Measurements from ENCODE around the gene FASLG. TPM values are rescaled to one million over a fixed set of nuclear protein-coding genes. Genes with fewer than 3 reads are reported as not detected.

FASLG gene
- total and polyA plus RNA-seq, 8 donors: 0.21 to 1.4 (median 0.55) TPM; not detected in 1

DNA sequence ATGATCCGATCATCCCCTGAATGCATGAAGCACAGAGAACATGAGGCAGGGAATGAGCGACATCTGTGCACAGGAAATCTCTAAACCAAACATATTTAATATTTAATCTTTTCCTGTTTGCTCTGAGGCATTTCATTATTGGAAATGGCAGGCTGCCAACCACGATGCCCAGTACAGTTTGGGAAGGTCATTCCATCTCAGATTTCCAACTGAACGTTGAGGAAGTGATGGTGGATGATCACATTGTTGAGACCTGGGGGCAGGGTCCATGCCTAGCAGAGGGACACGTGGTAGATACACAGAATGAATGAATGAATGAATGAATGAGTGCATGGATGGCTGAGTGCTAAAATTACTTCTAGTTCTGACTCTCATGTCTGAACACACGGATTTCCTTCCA is 15.9 kb upstream of the FASLG start:
- Histone ChIP-seq H3K4me1 (peaks cover 0 to 11% of the 10 kb centered on the region in 2 donors), H3K9me3 (no peaks in the 10 kb centered on the region), H3K36me3 (no peaks in the 10 kb centered on the region), H3K27ac (no peak overlapping the region), H3K27me3 (no peaks in the 10 kb centered on the region), H3K4me3 (no peak overlapping the region)
- TF ChIP-seq, protein P1, sequence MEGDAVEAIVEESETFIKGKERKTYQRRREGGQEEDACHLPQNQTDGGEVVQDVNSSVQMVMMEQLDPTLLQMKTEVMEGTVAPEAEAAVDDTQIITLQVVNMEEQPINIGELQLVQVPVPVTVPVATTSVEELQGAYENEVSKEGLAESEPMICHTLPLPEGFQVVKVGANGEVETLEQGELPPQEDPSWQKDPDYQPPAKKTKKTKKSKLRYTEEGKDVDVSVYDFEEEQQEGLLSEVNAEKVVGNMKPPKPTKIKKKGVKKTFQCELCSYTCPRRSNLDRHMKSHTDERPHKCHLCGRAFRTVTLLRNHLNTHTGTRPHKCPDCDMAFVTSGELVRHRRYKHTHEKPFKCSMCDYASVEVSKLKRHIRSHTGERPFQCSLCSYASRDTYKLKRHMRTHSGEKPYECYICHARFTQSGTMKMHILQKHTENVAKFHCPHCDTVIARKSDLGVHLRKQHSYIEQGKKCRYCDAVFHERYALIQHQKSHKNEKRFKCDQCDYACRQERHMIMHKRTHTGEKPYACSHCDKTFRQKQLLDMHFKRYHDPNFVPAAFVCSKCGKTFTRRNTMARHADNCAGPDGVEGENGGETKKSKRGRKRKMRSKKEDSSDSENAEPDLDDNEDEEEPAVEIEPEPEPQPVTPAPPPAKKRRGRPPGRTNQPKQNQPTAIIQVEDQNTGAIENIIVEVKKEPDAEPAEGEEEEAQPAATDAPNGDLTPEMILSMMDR (IDR thresholded peaks at IDR 0.05): no peak
- DNase-seq (no peak), ATAC-seq (no peak)
- intact Hi-C loops (cut with DNase I): no loop called here

DNA sequence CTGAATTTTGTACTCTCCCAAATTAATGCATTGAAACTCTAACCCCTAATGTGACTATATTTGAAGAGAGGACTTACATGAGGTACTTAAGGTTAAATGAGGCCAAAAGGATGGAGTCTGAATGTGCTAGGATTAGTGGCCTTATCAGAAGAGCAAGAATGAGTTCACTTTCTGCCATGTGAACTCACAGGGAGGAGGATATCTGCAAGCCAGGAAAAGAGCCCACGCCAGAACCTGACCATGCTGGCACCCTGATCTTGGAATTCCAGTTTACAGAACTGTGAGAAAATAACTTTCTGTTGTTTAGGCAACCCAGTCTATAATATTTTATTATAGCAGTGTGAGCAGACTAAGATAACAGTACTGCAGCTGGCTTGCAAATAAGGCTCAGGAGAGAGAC is 12.2 kb upstream of the FASLG start:
- Histone ChIP-seq H3K27ac (no peak overlapping the region), H3K4me3 (no peak overlapping the region), H3K9me3 (no peaks in the 10 kb centered on the region), H3K36me3 (no peaks in the 10 kb centered on the region), H3K4me1 (peaks cover 0 to 11% of the 10 kb centered on the region in 2 donors), H3K27me3 (no peaks in the 10 kb centered on the region)
- ATAC-seq: no peak
- intact Hi-C loops (cut with DNase I): no loop called here
- DNase-seq: no peak
- TF ChIP-seq, protein P1 (IDR thresholded peaks at IDR 0.05): no peak

DNA sequence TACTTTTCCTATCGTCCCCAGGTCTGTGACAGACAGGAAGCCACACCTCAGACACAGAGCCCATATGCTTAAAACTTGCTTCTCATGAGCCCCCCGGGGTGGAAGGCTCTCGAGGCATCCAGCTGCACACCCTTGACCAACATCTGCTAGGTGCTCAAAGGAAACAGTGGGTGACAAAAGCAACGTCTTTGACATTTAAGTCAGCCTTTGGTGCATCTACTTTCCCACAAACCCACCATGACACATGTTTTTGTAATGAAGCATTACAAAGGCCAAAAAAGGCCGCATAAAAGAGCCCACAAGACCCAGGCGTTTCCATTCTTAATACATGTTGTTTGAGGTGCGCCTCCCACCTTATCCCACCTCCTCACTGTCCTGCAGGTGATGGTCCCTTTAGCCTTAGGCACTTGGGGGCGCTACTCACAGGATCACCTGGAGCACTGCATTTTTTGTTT is 11.8 kb upstream of the FASLG start:
- DNase-seq: no peak
- Histone ChIP-seq H3K4me1 (peaks cover 0 to 11% of the 10 kb centered on the region in 2 donors), H3K4me3 (no peak overlapping the region), H3K36me3 (no peaks in the 10 kb centered on the region), H3K27me3 (no peaks in the 10 kb centered on the region), H3K27ac (no peak overlapping the region), H3K9me3 (no peaks in the 10 kb centered on the region)
- intact Hi-C loops (cut with DNase I): no loop called here
- no peak for ATAC-seq
- TF ChIP-seq, protein P1 (IDR thresholded peaks at IDR 0.05): no peak

DNA sequence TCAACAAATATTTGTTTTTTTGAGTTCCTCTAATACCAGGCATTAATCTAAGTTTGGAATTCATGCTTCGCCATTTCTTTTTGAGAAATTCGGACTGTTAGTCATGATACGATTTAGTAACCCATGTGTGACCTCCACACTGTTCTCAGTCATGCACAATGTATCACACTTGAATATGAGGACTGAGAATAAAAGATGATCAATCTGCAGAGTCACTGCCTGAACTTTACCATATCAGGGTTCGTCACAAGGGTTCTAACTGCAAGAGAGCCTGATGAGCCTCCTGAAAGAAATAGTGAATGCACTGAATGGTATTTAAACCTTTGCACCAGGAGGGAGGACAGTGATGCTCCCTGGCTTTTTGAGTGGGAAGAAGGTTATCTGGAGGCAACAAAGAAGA is 10.9 kb upstream of the FASLG start:
- H3K4me1 ChIP-seq: peaks cover 0 to 8% of the 10 kb centered on the region in 2 donors
- TF ChIP-seq, protein P1 (IDR thresholded peaks at IDR 0.05): no peak
- no peak overlapping the region for H3K27ac ChIP-seq
- H3K4me3 ChIP-seq: no peak overlapping the region
- DNase-seq: no peak
- no peaks in the 10 kb centered on the region for H3K27me3 ChIP-seq
- no peaks in the 10 kb centered on the region for H3K36me3 ChIP-seq
- ATAC-seq: no peak
- H3K9me3 ChIP-seq: no peaks in the 10 kb centered on the region
- intact Hi-C loops (cut with DNase I): no loop called here

DNA sequence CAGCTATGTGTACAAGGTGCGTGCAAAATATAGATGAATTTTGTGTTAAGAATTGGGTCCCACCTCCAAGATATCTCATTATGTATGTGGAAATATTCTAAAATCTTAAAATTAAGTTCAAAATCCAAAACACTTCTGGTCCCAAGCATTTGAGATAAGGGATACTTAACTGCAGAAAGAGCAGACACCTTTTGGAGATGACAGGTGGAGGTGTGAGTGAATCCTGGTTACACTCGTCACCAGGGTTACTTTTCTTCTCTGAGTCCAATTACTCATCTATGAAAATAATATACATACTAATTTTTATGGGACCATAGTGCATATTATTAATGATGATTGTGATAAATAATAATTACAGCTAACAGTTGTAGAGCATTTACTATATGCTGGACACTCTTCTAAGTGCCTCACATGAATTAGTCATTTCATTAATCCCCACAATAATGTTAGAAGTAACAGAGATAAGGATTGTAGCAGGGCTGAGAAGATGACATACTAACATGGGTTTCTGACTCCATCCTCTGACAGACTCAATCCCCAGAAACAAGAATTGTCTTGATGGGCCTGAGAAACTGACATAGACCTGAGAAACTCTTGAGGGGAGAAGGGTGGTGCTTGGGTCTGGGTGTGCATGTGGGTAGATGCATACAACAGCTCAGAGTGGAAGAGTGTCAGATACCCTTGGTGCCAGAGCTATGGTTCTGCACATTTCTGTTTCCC is 8.3 kb upstream of the FASLG start:
- H3K9me3 ChIP-seq: no peaks in the 10 kb centered on the region
- H3K27me3 ChIP-seq: no peaks in the 10 kb centered on the region
- no peak overlapping the region for H3K4me3 ChIP-seq
- no peaks in the 10 kb centered on the region for H3K4me1 ChIP-seq
- ATAC-seq: no peak
- no peak for DNase-seq
- H3K36me3 ChIP-seq: no peaks in the 10 kb centered on the region
- intact Hi-C loops (cut with DNase I): no loop called here
- H3K27ac ChIP-seq: no peak overlapping the region
- TF ChIP-seq, protein P1 (IDR thresholded peaks at IDR 0.05): no peak

Data from left lung (tissue), 10 donors.